ENCODE data around the gene CADPS2. TPM values are rescaled to one million over a fixed set of nuclear protein-coding genes. Genes with fewer than 3 reads are reported as not detected.

The CADPS2 gene
- total RNA-seq, 2 donors from 2014 or later, result 16.4 to 32.5 TPM

DNA sequence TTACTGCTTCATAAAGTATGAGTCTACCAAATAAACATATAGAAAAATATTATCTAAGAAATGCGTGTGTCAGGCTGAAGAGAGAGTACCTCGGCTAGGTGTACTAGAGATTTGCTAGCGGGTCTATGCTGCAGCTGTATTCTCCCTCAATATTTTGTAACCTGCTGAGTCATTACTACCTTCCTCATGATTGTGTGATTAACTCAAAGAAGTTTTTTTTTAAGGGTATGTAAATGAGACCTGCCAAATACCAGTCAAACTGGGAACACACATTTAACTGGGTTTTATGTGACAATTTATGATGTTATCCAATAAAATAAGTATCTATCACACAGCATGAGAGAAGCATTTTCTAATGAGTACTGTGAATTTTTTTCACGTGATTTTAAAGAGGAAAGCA lies 367.8 kb downstream of the CADPS2 start:
- DNase-seq (ENCODE audit: low spot score), result no peak
- Histone ChIP-seq H3K4me3 (no peak overlapping the region), H3K9me3 (no peaks in the 10 kb centered on the region), H3K27ac (no peak overlapping the region), H3K36me3 (no peaks in the 10 kb centered on the region), H3K4me1 (ENCODE audit: control insufficient read depth in 1 of 2, low read depth in 2 of 2) (no peaks in the 10 kb centered on the region), H3K27me3 (replicated peaks; ENCODE audit: insufficient read depth) (no peaks in the 10 kb centered on the region)
- ATAC-seq (ENCODE audit: insufficient number of reproducible peaks, low FRiP score, low read depth), result no peak
- TF ChIP-seq, protein P1, sequence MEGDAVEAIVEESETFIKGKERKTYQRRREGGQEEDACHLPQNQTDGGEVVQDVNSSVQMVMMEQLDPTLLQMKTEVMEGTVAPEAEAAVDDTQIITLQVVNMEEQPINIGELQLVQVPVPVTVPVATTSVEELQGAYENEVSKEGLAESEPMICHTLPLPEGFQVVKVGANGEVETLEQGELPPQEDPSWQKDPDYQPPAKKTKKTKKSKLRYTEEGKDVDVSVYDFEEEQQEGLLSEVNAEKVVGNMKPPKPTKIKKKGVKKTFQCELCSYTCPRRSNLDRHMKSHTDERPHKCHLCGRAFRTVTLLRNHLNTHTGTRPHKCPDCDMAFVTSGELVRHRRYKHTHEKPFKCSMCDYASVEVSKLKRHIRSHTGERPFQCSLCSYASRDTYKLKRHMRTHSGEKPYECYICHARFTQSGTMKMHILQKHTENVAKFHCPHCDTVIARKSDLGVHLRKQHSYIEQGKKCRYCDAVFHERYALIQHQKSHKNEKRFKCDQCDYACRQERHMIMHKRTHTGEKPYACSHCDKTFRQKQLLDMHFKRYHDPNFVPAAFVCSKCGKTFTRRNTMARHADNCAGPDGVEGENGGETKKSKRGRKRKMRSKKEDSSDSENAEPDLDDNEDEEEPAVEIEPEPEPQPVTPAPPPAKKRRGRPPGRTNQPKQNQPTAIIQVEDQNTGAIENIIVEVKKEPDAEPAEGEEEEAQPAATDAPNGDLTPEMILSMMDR (IDR thresholded peaks at IDR 0.05), result no peak

DNA sequence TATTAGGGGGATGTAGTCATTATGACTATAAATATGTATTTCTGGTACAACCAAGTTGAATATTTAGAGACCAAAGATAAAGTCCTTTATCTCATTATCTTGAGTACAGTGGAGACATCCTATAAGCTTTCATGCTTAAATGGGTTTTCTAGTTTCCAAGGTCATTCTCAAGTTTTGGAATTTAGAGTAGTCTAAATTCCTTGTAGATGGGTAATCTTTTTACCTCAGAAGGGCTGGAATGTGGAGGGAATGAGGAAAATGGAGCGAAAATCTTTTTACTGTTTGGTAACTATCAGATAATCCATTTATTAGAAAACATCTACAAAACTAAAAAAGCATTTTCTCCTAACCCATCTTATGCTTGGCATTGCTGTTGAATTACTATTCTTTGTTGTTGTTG lies 368.7 kb downstream of the CADPS2 start:
- H3K4me3 ChIP-seq, result no peak overlapping the region
- TF ChIP-seq, protein P1 (IDR thresholded peaks at IDR 0.05), result no peak
- no peak overlapping the region for H3K27ac ChIP-seq
- ATAC-seq (ENCODE audit: insufficient number of reproducible peaks, low FRiP score, low read depth) (no peak), DNase-seq (ENCODE audit: low spot score) (no peak)
- no peaks in the 10 kb centered on the region for H3K27me3 ChIP-seq (replicated peaks; ENCODE audit: insufficient read depth)
- H3K36me3 ChIP-seq, result no peaks in the 10 kb centered on the region
- H3K9me3 ChIP-seq, result no peaks in the 10 kb centered on the region
- H3K4me1 ChIP-seq (ENCODE audit: control insufficient read depth in 1 of 2, low read depth in 2 of 2), result no peaks in the 10 kb centered on the region

DNA sequence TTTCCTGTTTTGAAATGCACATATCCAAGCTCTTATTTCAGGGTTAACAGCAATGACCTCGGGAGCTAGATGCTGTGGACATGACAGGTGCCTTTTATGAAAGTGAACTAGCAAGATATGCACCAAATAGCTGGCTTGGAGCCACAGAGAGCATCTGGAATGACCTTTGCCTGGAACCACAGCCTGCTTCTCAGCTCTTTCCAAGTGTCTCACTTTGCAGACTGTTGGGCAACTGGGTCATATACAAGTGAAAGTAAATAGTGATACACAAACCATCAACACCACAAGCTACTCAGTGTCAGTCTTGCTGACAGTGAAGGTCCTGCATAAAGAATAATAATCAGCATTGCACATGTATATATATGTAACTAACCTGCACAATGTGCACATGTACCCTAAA lies 370.9 kb downstream of the CADPS2 start:
- Histone ChIP-seq H3K27me3 (replicated peaks; ENCODE audit: insufficient read depth) (no peaks in the 10 kb centered on the region), H3K4me3 (no peak overlapping the region), H3K4me1 (ENCODE audit: control insufficient read depth in 1 of 2, low read depth in 2 of 2) (no peaks in the 10 kb centered on the region), H3K36me3 (no peaks in the 10 kb centered on the region), H3K9me3 (no peaks in the 10 kb centered on the region), H3K27ac (no peak overlapping the region)
- no peak for DNase-seq (ENCODE audit: low spot score)
- ATAC-seq (ENCODE audit: insufficient number of reproducible peaks, low FRiP score, low read depth), result no peak
- TF ChIP-seq, protein P1 (IDR thresholded peaks at IDR 0.05), result no peak

DNA sequence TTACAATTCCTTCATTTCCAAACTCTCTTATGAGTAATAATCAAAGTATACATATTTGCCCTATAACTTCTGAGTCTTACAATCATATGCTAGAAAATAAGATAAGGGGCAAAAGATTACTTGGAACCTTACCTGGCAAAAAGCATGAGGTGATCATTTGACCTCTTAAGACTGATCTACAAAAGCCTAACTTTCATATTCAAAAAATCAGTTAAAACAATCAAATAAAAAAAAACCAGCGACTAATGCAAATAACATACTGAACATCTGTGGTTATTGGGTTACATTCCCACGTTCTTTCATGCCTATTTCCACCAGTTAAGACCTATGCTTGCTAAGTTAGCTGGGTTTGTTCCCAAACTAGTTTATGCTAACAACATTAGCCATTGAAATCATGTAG lies 375.0 kb downstream of the CADPS2 start:
- TF ChIP-seq, protein P1 (IDR thresholded peaks at IDR 0.05), result no peak
- no peak for ATAC-seq (ENCODE audit: insufficient number of reproducible peaks, low FRiP score, low read depth)
- no peak overlapping the region for H3K4me3 ChIP-seq

GRCh38 chr7:122507591-122507990 lies 378.7 kb downstream of the CADPS2 start:
- ATAC-seq (ENCODE audit: insufficient number of reproducible peaks, low FRiP score, low read depth) (no peak), DNase-seq (ENCODE audit: low spot score) (no peak)
- H3K36me3 ChIP-seq, result no peaks in the 10 kb centered on the region
- no peaks in the 10 kb centered on the region for H3K27me3 ChIP-seq (replicated peaks; ENCODE audit: insufficient read depth)
- TF ChIP-seq, protein P1 (IDR thresholded peaks at IDR 0.05), result no peak
- no peaks in the 10 kb centered on the region for H3K9me3 ChIP-seq
- H3K4me1 ChIP-seq (ENCODE audit: control insufficient read depth in 1 of 2, low read depth in 2 of 2), result peaks cover 0 to 4% of the 10 kb centered on the region in 2 donors
- H3K27ac ChIP-seq, result no peak overlapping the region
- H3K4me3 ChIP-seq, result no peak overlapping the region

More for the DNA sequence above, 375.0 kb downstream of the CADPS2 start:
- DNase-seq (ENCODE audit: low spot score), result no peak
- H3K4me1 ChIP-seq (ENCODE audit: control insufficient read depth in 1 of 2, low read depth in 2 of 2), result peaks cover 0 to 4% of the 10 kb centered on the region in 2 donors
- H3K27me3 ChIP-seq (replicated peaks; ENCODE audit: insufficient read depth), result no peaks in the 10 kb centered on the region
- no peaks in the 10 kb centered on the region for H3K36me3 ChIP-seq
- no peaks in the 10 kb centered on the region for H3K9me3 ChIP-seq
- H3K27ac ChIP-seq, result no peak overlapping the region
